ENCODE measurements around the gene TNFRSF18. TPM values are rescaled to one million over a fixed set of nuclear protein-coding genes. Genes with fewer than 3 reads are reported as not detected.
A peak's percentile ranks its signal among the peaks of the same experiment; 100 is the strongest.

TNFRSF18 gene
- total RNA-seq, 3 donors from 2014 or later (not counting 1 experiment from before 2014, with no cell fraction given) = 40.3 to 81.9 (median 54.7) TPM

- no peak overlapping the region for H3K27ac ChIP-seq (ENCODE audit: low read length)
- Mint-ChIP-seq H3K27me3 (ENCODE audit: low read depth in 2 of 2) (no peaks in the 10 kb centered on the region), H3K9me3 (no peaks in the 10 kb centered on the region), H3K27ac (no peak overlapping the region), H3K4me1 (peaks cover 10% of the 10 kb centered on the region in 2 donors), H3K36me3 (no peaks in the 10 kb centered on the region), H3K4me3 (no peak overlapping the region)
- H3K4me3 ChIP-seq (ENCODE audit: low read length) = no peak overlapping the region
- no peaks in the 10 kb centered on the region for H3K9me3 ChIP-seq (ENCODE audit: control insufficient read depth, insufficient read depth, low read length)
- no peak for TF ChIP-seq CTCF (IDR thresholded peaks at IDR 0.05)
- H3K27me3 ChIP-seq (ENCODE audit: control insufficient read depth, insufficient read depth, low read length) = peaks cover 2% of the 10 kb centered on the region
- H3K4me1 ChIP-seq (ENCODE audit: control insufficient read depth, insufficient read depth, low read length) = peaks cover 21% of the 10 kb centered on the region
- peaks cover 5% of the 10 kb centered on the region for H3K36me3 ChIP-seq (ENCODE audit: control insufficient read depth, insufficient read depth, low read length)
- 61% methylated on average over 32 of the region's 34 CpGs for WGBS (ENCODE audit: insufficient coverage)
- intact Hi-C loops (cut with micrococcal nuclease) = no loop called here
- ATAC-seq = no peak
- DNase-seq = no peak
Measured at GRCh38 chr1:1236945-1237873, 30.8 kb upstream of the TNFRSF18 start.

GRCh38 chr1:1236176-1236763, 29.9 kb upstream of the TNFRSF18 start:
- peaks cover 5% of the 10 kb centered on the region for H3K36me3 ChIP-seq (ENCODE audit: control insufficient read depth, insufficient read depth, low read length)
- H3K9me3 Mint-ChIP-seq = no peaks in the 10 kb centered on the region

GRCh38 chr1:1235016-1235744, 28.8 kb upstream of the TNFRSF18 start:
- H3K27ac ChIP-seq (ENCODE audit: low read length) = no peak overlapping the region
- WGBS (ENCODE audit: insufficient coverage) = 91% methylated on average over 27 of the region's 27 CpGs
- Mint-ChIP-seq H3K4me1 (peaks cover 18 to 20% of the 10 kb centered on the region in 2 donors), H3K27ac (no peak overlapping the region), H3K9me3 (no peaks in the 10 kb centered on the region), H3K36me3 (no peaks in the 10 kb centered on the region), H3K27me3 (ENCODE audit: low read depth in 2 of 2) (no peaks in the 10 kb centered on the region), H3K4me3 (peak overlapping the region; percentile 17)
- intact Hi-C loops (cut with micrococcal nuclease) = no loop called here
- H3K9me3 ChIP-seq (ENCODE audit: control insufficient read depth, insufficient read depth, low read length) = no peaks in the 10 kb centered on the region
- DNase-seq = no peak
- no peak overlapping the region for H3K4me3 ChIP-seq (ENCODE audit: low read length)
- no peak for ATAC-seq
- TF ChIP-seq CTCF (IDR thresholded peaks at IDR 0.05) = no peak
- H3K36me3 ChIP-seq (ENCODE audit: control insufficient read depth, insufficient read depth, low read length) = peaks cover 5% of the 10 kb centered on the region
- H3K27me3 ChIP-seq (ENCODE audit: control insufficient read depth, insufficient read depth, low read length) = peaks cover 2% of the 10 kb centered on the region
- peaks cover 31% of the 10 kb centered on the region for H3K4me1 ChIP-seq (ENCODE audit: control insufficient read depth, insufficient read depth, low read length)

More at GRCh38 chr1:1236176-1236763, 29.9 kb upstream of the TNFRSF18 start:
- Histone ChIP-seq H3K4me3 (ENCODE audit: low read length) (no peak overlapping the region), H3K4me1 (ENCODE audit: control insufficient read depth, insufficient read depth, low read length) (peaks cover 22% of the 10 kb centered on the region), H3K9me3 (ENCODE audit: control insufficient read depth, insufficient read depth, low read length) (no peaks in the 10 kb centered on the region), H3K27ac (ENCODE audit: low read length) (no peak overlapping the region), H3K27me3 (ENCODE audit: control insufficient read depth, insufficient read depth, low read length) (peaks cover 2% of the 10 kb centered on the region)
- TF ChIP-seq CTCF (IDR thresholded peaks at IDR 0.05) = no peak
- H3K36me3 Mint-ChIP-seq = no peaks in the 10 kb centered on the region
- peaks cover 10% of the 10 kb centered on the region in 2 donors for H3K4me1 Mint-ChIP-seq
- no peaks in the 10 kb centered on the region for H3K27me3 Mint-ChIP-seq (ENCODE audit: low read depth in 2 of 2)
- DNase-seq (no peak), ATAC-seq (no peak)
- WGBS (ENCODE audit: insufficient coverage) = 90% methylated on average over 22 of the region's 22 CpGs
- intact Hi-C loops (cut with micrococcal nuclease) = no loop called here
- no peak overlapping the region for H3K27ac Mint-ChIP-seq
- H3K4me3 Mint-ChIP-seq = no peak overlapping the region
